SU-DHL-6 (cell line): ENCODE results near the gene CAPN14.

ENCODE experiments used
- CTCF ChIP-seq: fragments of 200-600 bp; sonication (generic); IDR thresholded peaks from one replicate; pipeline ENCODE4 v1.5.1; 2017; ENCODE audit warnings: antibody characterized with exemption, mild to moderate bottlenecking, low read length, moderate library complexity; ENCODE audit not compliant: insufficient read depth, poor library complexity, severe bottlenecking
- EZH2phosphoT487 ChIP-seq: fragments of 200-600 bp; sonication (generic), shearing (Covaris generic); conservative IDR thresholded peaks from 2 replicates; pipeline ENCODE4 v1.6.1; 2018; ENCODE audit warnings: mild to moderate bottlenecking, antibody characterized with exemption, low read length, moderate library complexity, mixed read lengths

GRCh38 chr2:31137211-31138036 is 79.9 kb downstream of the CAPN14 start:
- no peak for TF ChIP-seq CTCF
- no peak for TF ChIP-seq EZH2phosphoT487
